A549 (cell line): ENCODE measurements around the gene APOA1. TPM values are rescaled to one million over a fixed set of nuclear protein-coding genes. Genes with fewer than 3 reads are reported as not detected.

Experiments
- ATAC-seq, 2 experiments: fragments of 200-7000 bp in 1 of 2; fragments of >200 bp in 1 of 2; cut with Nextera tagmentation in 1 of 2; cut with Tn5 transposase in 1 of 2; 3 replicates each; pipeline versions ENCODE4 v1.8.0 to v1.9.1; 2018 to 2020; ENCODE audit warnings: mild to moderate bottlenecking in 1 of 2, moderate library complexity in 1 of 2
- CTCF ChIA-PET: fragments of 300-600 bp; sonication (Branson Sonifier 250); formaldehyde crosslinking; extraction: SDS; loops from one replicate; lab custom pipeline; 2021; ENCODE audit warnings: antibody characterized with exemption, inconsistent platforms; lab: Yijun Ruan, JAX
- POLR2A ChIA-PET: fragments of 350-600 bp; formaldehyde crosslinking; extraction: SDS; loops from one replicate; lab custom pipeline; 2021; ENCODE audit warnings: antibody characterized with exemption, inconsistent platforms; lab: Yijun Ruan, JAX
- DNase-seq, 2 experiments: peaks; one replicate each; pipeline versions ENCODE4 v3.0.0 to v3.0.0-alpha.2; 2011 to 2016; ENCODE audit warnings: low read depth in 1 of 2, low spot score in 1 of 2
- FAIRE-seq: peaks from 2 replicates; lab custom pipeline; 2011; peaks lifted over from hg19 to GRCh38; lab: Jason Lieb, UNC
- H3K27ac ChIP-seq, 2 experiments: fragments of >200 bp; sonication (Bioruptor Twin); formaldehyde crosslinking; 3 replicates each; pipeline ENCODE4 v1.5.1; 2016 to 2017
- H3K4me1 ChIP-seq: fragments of >200 bp; sonication (Bioruptor Twin); formaldehyde crosslinking; 3 replicates; pipeline ENCODE4 v1.6.1; 2016
- H3K4me2 ChIP-seq: fragments of >200 bp; sonication (Bioruptor Twin); formaldehyde crosslinking; 3 replicates; pipeline ENCODE4 v1.6.1; 2016
- H3K4me3 ChIP-seq: fragments of >200 bp; sonication (Bioruptor Twin); formaldehyde crosslinking; 3 replicates; pipeline ENCODE4 v1.5.1; 2016
- H3K9me3 ChIP-seq: fragments of >200 bp; sonication (Bioruptor Twin); formaldehyde crosslinking; 3 replicates; pipeline ENCODE4 v1.6.1; 2016
- CBX8 ChIP-seq: fragments of 200-600 bp; sonication (generic); IDR thresholded peaks from 2 replicates; pipeline ENCODE4 v1.6.1; 2016
- CEBPB ChIP-seq, 2 experiments: fragments of >200 bp in 1 of 2; sonication (Bioruptor Twin) in 1 of 2; formaldehyde crosslinking in 1 of 2; IDR thresholded peaks; 2 replicates each; pipeline ENCODE4 v1.6.1; 2012 to 2016
- CHD2 ChIP-seq: fragments of 150-350 bp; IDR thresholded peaks from 2 replicates; pipeline ENCODE4 v1.6.1; 2014; ENCODE audit warnings: low read length; ENCODE audit not compliant: partially characterized antibody
- CTCF ChIP-seq: fragments of >200 bp; sonication (Bioruptor Twin); formaldehyde crosslinking; IDR thresholded peaks from 3 replicates; pipeline ENCODE4 v1.5.1; 2016
- E2F6 ChIP-seq: IDR thresholded peaks from 2 replicates; pipeline ENCODE4 v1.6.1; 2012; ENCODE audit warnings: low read depth, borderline replicate concordance
- EHMT2 ChIP-seq: fragments of 200-600 bp; sonication (generic); IDR thresholded peaks from 2 replicates; pipeline ENCODE4 v1.6.1; 2016; ENCODE audit warnings: antibody characterized with exemption, low read depth, mild to moderate bottlenecking, moderate library complexity
- FOSB ChIP-seq: fragments of 250-450 bp; sonication (Bioruptor Pico); IDR thresholded peaks from 2 replicates; pipeline ENCODE4 v1.5.0; 2020; ENCODE audit warnings: mild to moderate bottlenecking, moderate library complexity
- FOXS1 ChIP-seq: fragments of 250-450 bp; sonication (Bioruptor Pico); IDR thresholded peaks from 2 replicates; pipeline ENCODE4 v1.5.0; 2020; ENCODE audit warnings: mild to moderate bottlenecking, moderate library complexity
- GATA3 ChIP-seq: IDR thresholded peaks from 2 replicates; pipeline ENCODE4 v1.6.1; 2012; ENCODE audit warnings: borderline replicate concordance
- HEYL ChIP-seq: fragments of 250-450 bp; sonication (Bioruptor Pico); IDR thresholded peaks from 2 replicates; pipeline ENCODE4 v1.8.0; 2021; ENCODE audit warnings: mild to moderate bottlenecking, moderate library complexity
- HOXB13 ChIP-seq: fragments of 250-450 bp; sonication (Bioruptor Pico); IDR thresholded peaks from 2 replicates; pipeline ENCODE4 v1.5.0; 2020; ENCODE audit warnings: low read depth, mild to moderate bottlenecking, moderate library complexity
- KDM1A ChIP-seq: fragments of 200-600 bp; sonication (generic); IDR thresholded peaks from 2 replicates; pipeline ENCODE4 v1.6.1; 2016; ENCODE audit warnings: low read depth, mild to moderate bottlenecking
- KDM5A ChIP-seq: fragments of 200-600 bp; sonication (generic); IDR thresholded peaks from 2 replicates; pipeline ENCODE4 v1.6.1; 2016; ENCODE audit warnings: antibody characterized with exemption, mild to moderate bottlenecking
- MAX ChIP-seq: IDR thresholded peaks from 2 replicates; pipeline ENCODE4 v1.6.1; 2012
- MYC ChIP-seq: IDR thresholded peaks from 2 replicates; pipeline ENCODE4 v1.6.1; 2012; ENCODE audit warnings: mild to moderate bottlenecking, inconsistent platforms, low read length, improper control_type of control experiment, borderline replicate concordance
- NFE2L2 ChIP-seq: fragments of 150-350 bp; conservative IDR thresholded peaks from 2 replicates; pipeline ENCODE4 v1.6.1; 2014; ENCODE audit warnings: low read length
- NPAS2 ChIP-seq: fragments of 250-450 bp; sonication (Bioruptor Pico); IDR thresholded peaks from 2 replicates; pipeline ENCODE4 v1.8.0; 2022; ENCODE audit warnings: mild to moderate bottlenecking, moderate library complexity, borderline replicate concordance
- NR3C1 ChIP-seq: fragments of >200 bp; sonication (Bioruptor Twin); formaldehyde crosslinking; IDR thresholded peaks from 3 replicates; pipeline ENCODE4 v1.6.1; 2017
- POLR2A ChIP-seq: IDR thresholded peaks from 2 replicates; pipeline ENCODE4 v1.6.1; 2012; ENCODE audit warnings: mild to moderate bottlenecking, low read length
- RNF2 ChIP-seq: fragments of 200-600 bp; sonication (generic); IDR thresholded peaks from 2 replicates; pipeline ENCODE4 v1.6.1; 2016; ENCODE audit warnings: low read depth, mild to moderate bottlenecking, antibody characterized with exemption, moderate library complexity, borderline replicate concordance
- TP53 ChIP-seq: fragments of 250-450 bp; sonication (Bioruptor Pico); IDR thresholded peaks from 2 replicates; pipeline ENCODE4 v1.5.0; 2021; ENCODE audit warnings: mild to moderate bottlenecking, moderate library complexity
- USF2 ChIP-seq: fragments of 450-650 bp; IDR thresholded peaks from 2 replicates; pipeline ENCODE4 v1.6.1; 2014; ENCODE audit warnings: antibody characterized with exemption
- ZFP36 ChIP-seq: fragments of 450-650 bp; IDR thresholded peaks from 2 replicates; pipeline ENCODE4 v1.6.1; 2014; ENCODE audit warnings: borderline replicate concordance; ENCODE audit not compliant: partially characterized antibody
- ZSCAN20 ChIP-seq: fragments of 250-450 bp; sonication (Bioruptor Pico); IDR thresholded peaks from 2 replicates; pipeline ENCODE4 v1.8.0; 2022; ENCODE audit warnings: mild to moderate bottlenecking, moderate library complexity
- WGBS: methylation state at CpG from one replicate; pipeline ENCODE4 v1.1.6; 2017; ENCODE audit errors: missing lambda C conversion rate; 5-methylcytosine and 5-hydroxymethylcytosine counted together
- polyA plus RNA-seq, 4 experiments: library from polyadenylated mRNA; depleted of rRNA in 3 of 4; stranded (reverse); fragments of >200 nt; fragmentation: RNase III in 1 of 4; extraction: RNeasy Plus Mini Kit Qiagen cat#74134 plus additional on column Dnase treatment in 1 of 4; gene quantifications; 2 replicates in 3 of 4; 3 replicates in 1 of 4; pipeline ENCODE4 v1.2.3, GENCODE V29; 2011 to 2017

Gene APOA1
- polyA plus RNA-seq, 2 of the 4 experiments (the other 2 are of a cell fraction), result 0.23 TPM; not detected in 1

GRCh38 chr11:116869610-116870009, 32.2 kb upstream of the APOA1 start:
- 72% methylated on average over 4 of the region's 4 CpGs for WGBS
- H3K4me2 ChIP-seq, result no peak overlapping the region
- no peak for TF ChIP-seq E2F6
- no peak for TF ChIP-seq HOXB13 (CRISPR knock-in tag)
- TF ChIP-seq MYC, result no peak
- TF ChIP-seq HEYL, result no peak
- no peak for TF ChIP-seq MAX
- no peak for TF ChIP-seq KDM1A
- no peak for TF ChIP-seq CEBPB (IDR thresholded peaks at IDR 0.05)
- no peak overlapping the region for H3K27ac ChIP-seq
- no peaks in the 10 kb centered on the region for H3K4me1 ChIP-seq
- no peak for DNase-seq
- no peak overlapping the region for H3K4me3 ChIP-seq
- POLR2A ChIA-PET, result no interaction called here
- no peak for FAIRE-seq
- ATAC-seq, result no peak
- no peaks in the 10 kb centered on the region for H3K9me3 ChIP-seq
- CTCF ChIA-PET, result interaction anchor here (0.5 kb wide), 1 partner anchor 217 kb away, joined by 4 read pairs; no protein-coding TSS in a partner anchor

- DNase-seq (no peak), FAIRE-seq (no peak), ATAC-seq (no peak)
- TF ChIP-seq KDM5A (no peak), USF2 (no peak), FOSB (CRISPR knock-in tag) (no peak), MAX (no peak), CTCF (no peak), CBX8 (no peak), RNF2 (no peak), NR3C1 (no peak), EHMT2 (no peak), TP53 (CRISPR knock-in tag) (no peak), ZFP36 (no peak), HEYL (no peak), CHD2 (no peak), NPAS2 (CRISPR knock-in tag) (no peak), POLR2A (no peak), GATA3 (no peak), ZSCAN20 (CRISPR knock-in tag) (no peak), FOXS1 (no peak), NFE2L2 (no peak)
- no peaks in the 10 kb centered on the region for H3K4me1 ChIP-seq
- no peak overlapping the region for H3K4me3 ChIP-seq
- H3K4me2 ChIP-seq, result no peak overlapping the region
- WGBS, result 94% methylated on average over 3 of the region's 3 CpGs
- CTCF ChIA-PET, result interaction anchor here (1.4 to 1.9 kb wide), 2 partner anchors 14 to 238 kb away, joined by 4 to 7 read pairs; no protein-coding TSS in a partner anchor
- no peak overlapping the region for H3K27ac ChIP-seq
- H3K9me3 ChIP-seq, result no peaks in the 10 kb centered on the region
- POLR2A ChIA-PET, result no interaction called here
Measured at GRCh38 chr11:116868066-116868465, 30.6 kb upstream of the APOA1 start.
